GM06990 (cell line): Measurements from ENCODE around the gene DNAJB9.

ENCODE experiments used
- DNase-seq: peaks from one replicate; pipeline ENCODE4 v3.0.0-alpha.2; 2011; ENCODE audit not compliant: insufficient read length; ENCODE audit errors: extremely low read depth
- H3K27me3 ChIP-seq: replicated peaks from 2 replicates; pipeline ENCODE4 v1.6.0; 2011; ENCODE audit warnings: low read length; ENCODE audit not compliant: control insufficient read depth, insufficient read depth
- H3K36me3 ChIP-seq: 2 replicates; pipeline ENCODE4 v1.5.1; 2011; ENCODE audit warnings: low read length; ENCODE audit not compliant: control insufficient read depth, insufficient read depth
- H3K4me3 ChIP-seq: replicated peaks from 2 replicates; pipeline ENCODE4 v1.5.1; 2011; ENCODE audit warnings: low read depth, mild to moderate bottlenecking, control low read depth, low read length
- CTCF ChIP-seq: IDR thresholded peaks from 2 replicates; pipeline ENCODE4 v1.5.1; 2011; ENCODE audit warnings: low read length, control low read depth, mild to moderate bottlenecking, inconsistent platforms; ENCODE audit not compliant: insufficient read depth, poor library complexity, severe bottlenecking

DNAJB9 gene

GRCh38 chr7:108605559-108606201 is 36.0 kb downstream of the DNAJB9 start:
- Histone ChIP-seq H3K27me3 (no peaks in the 10 kb centered on the region), H3K4me3 (no peak overlapping the region), H3K36me3 (no peaks in the 10 kb centered on the region)
- no peak for TF ChIP-seq CTCF
- DNase-seq = no peak

GRCh38 chr7:108609643-108610042 is 40.0 kb downstream of the DNAJB9 start:
- TF ChIP-seq CTCF = no peak
- Histone ChIP-seq H3K36me3 (no peaks in the 10 kb centered on the region), H3K4me3 (no peak overlapping the region), H3K27me3 (no peaks in the 10 kb centered on the region; the same call in 1 of the 2 replicates)
- DNase-seq = no peak

- Histone ChIP-seq H3K36me3 (no peaks in the 10 kb centered on the region), H3K4me3 (no peak overlapping the region), H3K27me3 (no peaks in the 10 kb centered on the region; the same call in 1 of the 2 replicates)
- no peak for DNase-seq
- TF ChIP-seq CTCF = no peak
Measured at GRCh38 chr7:108611268-108611667, 41.6 kb downstream of the DNAJB9 start.

- no peak for DNase-seq
- Histone ChIP-seq H3K36me3 (no peaks in the 10 kb centered on the region), H3K27me3 (no peaks in the 10 kb centered on the region; the same call in 1 of the 2 replicates), H3K4me3 (no peak overlapping the region)
- TF ChIP-seq CTCF = peak; percentile 44
Measured at GRCh38 chr7:108613147-108613948, 43.7 kb downstream of the DNAJB9 start.

- H3K27me3 ChIP-seq = no peaks in the 10 kb centered on the region; the same call in 1 of the 2 replicates
- no peaks in the 10 kb centered on the region for H3K36me3 ChIP-seq
- H3K4me3 ChIP-seq = no peak overlapping the region
- no peak for TF ChIP-seq CTCF
- DNase-seq = no peak
Measured at GRCh38 chr7:108613949-108614381, 44.3 kb downstream of the DNAJB9 start.
